Measurements from ENCODE around the gene C1orf216.

DNA sequence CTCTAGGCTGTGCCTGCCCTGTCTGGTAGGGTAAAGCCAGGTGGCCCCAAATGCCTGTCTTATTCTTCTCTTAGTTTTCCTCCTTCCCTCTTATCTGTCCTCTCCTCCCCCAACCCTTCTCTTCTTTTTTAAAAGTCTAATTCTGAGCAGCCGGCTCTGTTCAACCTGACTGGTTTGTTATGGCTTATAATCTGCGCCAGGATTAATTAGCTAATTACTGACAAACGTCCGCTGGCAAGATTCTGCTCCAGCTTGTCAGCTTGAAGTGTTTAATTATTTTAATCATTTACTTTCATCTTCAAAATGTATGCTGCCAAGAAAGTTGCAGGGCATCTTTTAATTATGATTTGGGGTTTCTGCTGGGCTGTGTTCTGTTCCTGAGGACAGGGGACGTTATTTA is 50.2 kb downstream of the C1orf216 start:
- TF ChIP-seq, protein P1, sequence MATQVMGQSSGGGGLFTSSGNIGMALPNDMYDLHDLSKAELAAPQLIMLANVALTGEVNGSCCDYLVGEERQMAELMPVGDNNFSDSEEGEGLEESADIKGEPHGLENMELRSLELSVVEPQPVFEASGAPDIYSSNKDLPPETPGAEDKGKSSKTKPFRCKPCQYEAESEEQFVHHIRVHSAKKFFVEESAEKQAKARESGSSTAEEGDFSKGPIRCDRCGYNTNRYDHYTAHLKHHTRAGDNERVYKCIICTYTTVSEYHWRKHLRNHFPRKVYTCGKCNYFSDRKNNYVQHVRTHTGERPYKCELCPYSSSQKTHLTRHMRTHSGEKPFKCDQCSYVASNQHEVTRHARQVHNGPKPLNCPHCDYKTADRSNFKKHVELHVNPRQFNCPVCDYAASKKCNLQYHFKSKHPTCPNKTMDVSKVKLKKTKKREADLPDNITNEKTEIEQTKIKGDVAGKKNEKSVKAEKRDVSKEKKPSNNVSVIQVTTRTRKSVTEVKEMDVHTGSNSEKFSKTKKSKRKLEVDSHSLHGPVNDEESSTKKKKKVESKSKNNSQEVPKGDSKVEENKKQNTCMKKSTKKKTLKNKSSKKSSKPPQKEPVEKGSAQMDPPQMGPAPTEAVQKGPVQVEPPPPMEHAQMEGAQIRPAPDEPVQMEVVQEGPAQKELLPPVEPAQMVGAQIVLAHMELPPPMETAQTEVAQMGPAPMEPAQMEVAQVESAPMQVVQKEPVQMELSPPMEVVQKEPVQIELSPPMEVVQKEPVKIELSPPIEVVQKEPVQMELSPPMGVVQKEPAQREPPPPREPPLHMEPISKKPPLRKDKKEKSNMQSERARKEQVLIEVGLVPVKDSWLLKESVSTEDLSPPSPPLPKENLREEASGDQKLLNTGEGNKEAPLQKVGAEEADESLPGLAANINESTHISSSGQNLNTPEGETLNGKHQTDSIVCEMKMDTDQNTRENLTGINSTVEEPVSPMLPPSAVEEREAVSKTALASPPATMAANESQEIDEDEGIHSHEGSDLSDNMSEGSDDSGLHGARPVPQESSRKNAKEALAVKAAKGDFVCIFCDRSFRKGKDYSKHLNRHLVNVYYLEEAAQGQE (IDR thresholded peaks at IDR 0.05; ENCODE audit: borderline replicate concordance): no peak
- TF ChIP-seq, protein P2, sequence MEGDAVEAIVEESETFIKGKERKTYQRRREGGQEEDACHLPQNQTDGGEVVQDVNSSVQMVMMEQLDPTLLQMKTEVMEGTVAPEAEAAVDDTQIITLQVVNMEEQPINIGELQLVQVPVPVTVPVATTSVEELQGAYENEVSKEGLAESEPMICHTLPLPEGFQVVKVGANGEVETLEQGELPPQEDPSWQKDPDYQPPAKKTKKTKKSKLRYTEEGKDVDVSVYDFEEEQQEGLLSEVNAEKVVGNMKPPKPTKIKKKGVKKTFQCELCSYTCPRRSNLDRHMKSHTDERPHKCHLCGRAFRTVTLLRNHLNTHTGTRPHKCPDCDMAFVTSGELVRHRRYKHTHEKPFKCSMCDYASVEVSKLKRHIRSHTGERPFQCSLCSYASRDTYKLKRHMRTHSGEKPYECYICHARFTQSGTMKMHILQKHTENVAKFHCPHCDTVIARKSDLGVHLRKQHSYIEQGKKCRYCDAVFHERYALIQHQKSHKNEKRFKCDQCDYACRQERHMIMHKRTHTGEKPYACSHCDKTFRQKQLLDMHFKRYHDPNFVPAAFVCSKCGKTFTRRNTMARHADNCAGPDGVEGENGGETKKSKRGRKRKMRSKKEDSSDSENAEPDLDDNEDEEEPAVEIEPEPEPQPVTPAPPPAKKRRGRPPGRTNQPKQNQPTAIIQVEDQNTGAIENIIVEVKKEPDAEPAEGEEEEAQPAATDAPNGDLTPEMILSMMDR (IDR thresholded peaks at IDR 0.05; ENCODE audit: poor library complexity, severe bottlenecking): no peak
- no peak for TF ChIP-seq POLR2AphosphoS5 (IDR thresholded peaks at IDR 0.05)

All from neural cell (in vitro differentiated cells).